Adipocyte (in vitro differentiated cells): ENCODE measurements around the gene AP1S1.
"Not testable (repeated sequence)": the region's sequence is repeated elsewhere in the genome, so short reads cannot be mapped to it uniquely, and the experiment has no call there.

Source experiments
- DNase-seq: peaks from one replicate; pipeline ENCODE4 v3.0.0-alpha.2; 2015; ENCODE audit warnings: low read depth
- H3K27me3 ChIP-seq: replicated peaks from 2 replicates; pipeline ENCODE4 v1.7.0; 2013; ENCODE audit warnings: mild to moderate bottlenecking, low read length, moderate library complexity; ENCODE audit not compliant: control insufficient read depth, insufficient read depth
- H3K36me3 ChIP-seq: 2 replicates; pipeline ENCODE4 v1.7.0; 2013; ENCODE audit warnings: low read length, mild to moderate bottlenecking, moderate library complexity; ENCODE audit not compliant: control insufficient read depth, insufficient read depth, severe bottlenecking
- H3K4me1 ChIP-seq: 2 replicates; pipeline ENCODE4 v1.7.0; 2013; ENCODE audit warnings: mild to moderate bottlenecking, low read length, moderate library complexity; ENCODE audit not compliant: control insufficient read depth, insufficient read depth
- H3K4me3 ChIP-seq: 2 replicates; pipeline ENCODE4 v1.7.0; 2013; ENCODE audit warnings: mild to moderate bottlenecking, low read length, moderate library complexity
- H3K9ac ChIP-seq: 2 replicates; pipeline ENCODE4 v1.7.0; 2013; ENCODE audit warnings: mild to moderate bottlenecking, low read length, moderate library complexity
- H3K9me3 ChIP-seq: 2 replicates; pipeline ENCODE4 v1.7.0; 2013; ENCODE audit warnings: mild to moderate bottlenecking, low read length, moderate library complexity; ENCODE audit not compliant: control insufficient read depth

AP1S1 gene

GRCh38 chr7:101115215-101115614 lies 39.1 kb upstream of the AP1S1 start:
- H3K4me1 ChIP-seq, result peaks cover 28% of the 10 kb centered on the region
- DNase-seq, result no peak
- H3K9me3 ChIP-seq, result no peaks in the 10 kb centered on the region
- no peak overlapping the region for H3K9ac ChIP-seq
- no peak overlapping the region for H3K4me3 ChIP-seq
- no peaks in the 10 kb centered on the region for H3K36me3 ChIP-seq
- no peaks in the 10 kb centered on the region for H3K27me3 ChIP-seq

DNA sequence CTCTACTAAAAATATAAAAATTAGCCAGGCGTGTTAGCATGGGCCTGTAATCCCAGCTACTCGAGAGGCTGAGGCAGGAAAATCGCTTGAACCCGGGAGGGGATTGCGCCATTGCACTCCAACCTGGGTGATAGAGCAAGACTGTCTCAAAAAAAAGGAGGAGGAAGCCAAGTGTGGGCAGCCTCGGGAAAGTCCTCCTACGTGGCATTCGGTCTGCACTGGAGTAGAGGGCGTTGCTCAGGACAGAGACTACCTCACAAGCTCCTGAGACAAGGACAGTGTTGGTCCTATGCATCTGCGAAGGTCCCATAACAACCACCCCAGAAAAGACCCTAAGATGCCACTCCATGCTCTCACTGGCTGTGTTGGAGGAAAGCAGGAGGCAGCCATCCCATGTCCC lies 37.4 kb upstream of the AP1S1 start:
- no peak for DNase-seq
- peak overlapping the region; percentile 78 for H3K9ac ChIP-seq
- H3K27me3 ChIP-seq, result no peaks in the 10 kb centered on the region
- H3K4me3 ChIP-seq, result no peak overlapping the region
- peaks cover 36% of the 10 kb centered on the region for H3K4me1 ChIP-seq
- H3K9me3 ChIP-seq, result no peaks in the 10 kb centered on the region
- no peaks in the 10 kb centered on the region for H3K36me3 ChIP-seq

- Histone ChIP-seq H3K27me3 (no peaks in the 10 kb centered on the region), H3K9ac (no peak overlapping the region), H3K36me3 (no peaks in the 10 kb centered on the region), H3K9me3 (no peaks in the 10 kb centered on the region), H3K4me1 (peaks cover 50% of the 10 kb centered on the region), H3K4me3 (no peak overlapping the region)
- DNase-seq, result no peak
Measured at GRCh38 chr7:101118856-101119255, 35.4 kb upstream of the AP1S1 start.

DNA sequence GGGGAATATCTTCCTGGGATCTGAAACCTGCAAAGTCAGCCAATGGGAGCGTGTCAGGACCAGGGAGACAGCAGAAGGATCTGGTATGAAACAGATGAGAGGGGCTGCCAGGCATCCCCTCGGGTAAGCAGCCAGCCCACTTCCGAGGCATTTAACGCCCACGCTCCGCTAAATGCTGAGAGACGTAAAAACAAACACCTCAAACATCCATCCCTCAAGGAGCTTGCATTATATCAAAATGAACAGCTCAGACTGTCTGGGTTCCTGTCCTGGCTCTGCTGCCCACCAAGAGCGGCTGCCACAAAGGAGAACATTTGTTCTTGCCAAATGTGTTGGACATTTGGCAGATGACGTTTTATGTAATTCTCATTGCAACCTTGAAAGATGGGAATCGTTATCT lies 34.4 kb upstream of the AP1S1 start:
- Histone ChIP-seq H3K27me3 (no peaks in the 10 kb centered on the region), H3K4me1 (peaks cover 53% of the 10 kb centered on the region), H3K4me3 (no peak overlapping the region), H3K9ac (peak overlapping the region; percentile 39), H3K9me3 (no peaks in the 10 kb centered on the region), H3K36me3 (no peaks in the 10 kb centered on the region)
- DNase-seq, result no peak

- Histone ChIP-seq H3K4me3 (no peak overlapping the region), H3K9me3 (no peaks in the 10 kb centered on the region), H3K27me3 (no peaks in the 10 kb centered on the region), H3K9ac (peak overlapping the region; percentile 39), H3K4me1 (peaks cover 55% of the 10 kb centered on the region), H3K36me3 (no peaks in the 10 kb centered on the region)
- DNase-seq, result no peak
Measured at GRCh38 chr7:101120315-101120714, 34.0 kb upstream of the AP1S1 start.

DNA sequence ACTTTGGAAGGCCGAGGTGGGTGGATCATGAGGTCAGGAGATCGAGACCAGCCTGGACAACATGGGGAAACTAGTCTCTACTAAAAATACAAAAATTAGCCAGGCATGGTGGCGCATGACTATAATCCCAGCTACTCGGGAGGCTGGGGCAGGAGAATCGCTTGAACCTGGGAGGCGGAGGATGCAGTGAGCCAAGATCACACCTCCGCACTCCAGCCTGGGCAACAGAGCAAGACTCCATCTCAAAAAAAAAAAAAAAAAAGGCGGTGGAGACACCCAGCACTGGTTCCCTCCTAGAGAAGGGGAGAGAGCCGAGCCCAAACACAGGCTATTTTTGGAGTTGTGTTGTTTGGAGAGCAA lies 32.7 kb upstream of the AP1S1 start:
- not testable (repeated sequence) for DNase-seq, H3K27me3 ChIP-seq, H3K36me3 ChIP-seq, H3K9me3 ChIP-seq
- Histone ChIP-seq H3K9ac (peak overlapping the region; percentile 83), H3K4me1 (peaks cover 63% of the 10 kb centered on the region), H3K4me3 (peak overlapping the region; percentile 70)

GRCh38 chr7:101121991-101122932 lies 32.0 kb upstream of the AP1S1 start:
- Histone ChIP-seq H3K9ac (peak overlapping the region; percentile 83), H3K4me1 (peaks cover 59% of the 10 kb centered on the region), H3K4me3 (peak overlapping the region; percentile 70), H3K9me3 (no peaks in the 10 kb centered on the region), H3K36me3 (no peaks in the 10 kb centered on the region), H3K27me3 (no peaks in the 10 kb centered on the region)
- DNase-seq, result peak; percentile 97

DNA sequence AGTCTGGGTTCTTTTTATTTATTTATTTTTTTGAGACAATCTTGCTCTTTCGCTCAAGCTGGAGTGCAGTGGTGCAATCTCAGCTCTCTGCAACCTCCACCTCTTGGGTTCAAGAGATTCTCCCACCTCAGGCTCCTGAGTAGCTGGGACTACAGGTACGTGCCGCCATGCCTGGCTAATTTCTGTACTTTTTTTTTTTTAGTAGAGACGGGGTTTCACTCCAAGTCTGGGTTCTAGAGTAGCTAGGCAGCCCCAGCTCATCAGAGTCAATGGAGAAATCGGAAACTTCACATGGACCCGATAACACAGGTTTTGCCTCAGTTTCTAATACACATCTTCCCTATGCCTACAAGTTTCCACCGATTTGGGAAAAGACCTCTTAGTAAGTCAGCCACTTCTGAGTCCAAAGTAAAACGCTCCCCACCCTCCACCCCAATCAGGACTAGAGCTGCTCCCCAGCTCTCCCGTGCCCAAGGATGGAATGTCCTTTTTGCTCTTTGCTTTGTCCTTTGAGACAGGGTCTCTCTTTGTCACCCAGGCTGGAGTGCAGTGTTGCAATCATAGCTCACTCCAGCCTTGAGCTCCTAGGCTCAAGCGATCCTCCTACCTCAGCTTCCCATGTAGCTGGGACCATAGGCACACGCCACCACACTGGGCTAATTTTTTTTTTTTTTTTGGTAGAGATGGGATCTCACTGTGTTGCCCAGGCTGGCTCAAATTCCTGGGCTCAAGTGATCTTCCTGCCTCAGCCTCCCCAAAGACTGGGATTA lies 31.2 kb upstream of the AP1S1 start:
- Histone ChIP-seq H3K4me3 (peak overlapping the region; percentile 70), H3K9ac (peak overlapping the region; percentile 83), H3K27me3 (no peaks in the 10 kb centered on the region), H3K36me3 (no peaks in the 10 kb centered on the region), H3K9me3 (no peaks in the 10 kb centered on the region), H3K4me1 (peaks cover 55% of the 10 kb centered on the region)
- DNase-seq, result no peak

GRCh38 chr7:101123703-101124068 lies 30.6 kb upstream of the AP1S1 start:
- H3K27me3 ChIP-seq, result no peaks in the 10 kb centered on the region
- H3K4me1 ChIP-seq, result peaks cover 58% of the 10 kb centered on the region
- DNase-seq, result no peak
- H3K9ac ChIP-seq, result no peak overlapping the region
- H3K4me3 ChIP-seq, result no peak overlapping the region
- peaks cover 5% of the 10 kb centered on the region for H3K36me3 ChIP-seq
- no peaks in the 10 kb centered on the region for H3K9me3 ChIP-seq

DNA sequence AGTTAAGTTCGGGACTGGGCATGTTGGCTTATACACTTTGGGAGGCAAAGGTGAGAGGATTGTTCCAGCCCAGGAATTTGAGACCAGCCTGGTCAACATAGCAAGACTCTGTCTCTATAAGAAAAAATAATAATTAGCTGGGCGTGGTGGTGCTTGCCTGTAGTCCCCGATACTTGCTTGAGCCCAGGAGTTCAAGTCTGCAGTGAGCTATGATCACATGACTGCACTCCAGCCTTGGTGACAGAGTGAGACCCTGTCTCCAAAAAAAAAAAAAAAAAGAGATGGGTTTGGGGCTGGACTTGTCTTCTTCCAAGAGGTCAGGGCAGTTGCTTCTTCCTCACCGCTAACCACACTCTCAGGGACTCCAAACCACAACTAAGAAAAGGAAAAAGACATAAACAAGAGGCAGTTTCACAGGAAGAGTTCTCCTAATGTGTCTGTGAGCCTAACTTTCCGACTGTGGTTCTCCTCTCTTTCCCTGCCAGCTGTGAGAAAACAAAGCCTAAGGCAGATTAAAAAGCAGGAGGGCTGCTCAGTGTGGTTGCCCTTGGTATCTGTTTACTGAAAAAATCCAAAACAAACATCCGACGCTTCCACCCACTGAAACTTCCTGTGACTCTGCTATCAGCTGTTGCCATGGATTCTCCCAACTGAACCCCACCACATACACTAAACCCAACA lies 29.8 kb upstream of the AP1S1 start:
- no peaks in the 10 kb centered on the region for H3K27me3 ChIP-seq

More for the DNA sequence above, 29.8 kb upstream of the AP1S1 start:
- Histone ChIP-seq H3K9me3 (no peaks in the 10 kb centered on the region), H3K36me3 (peaks cover 6% of the 10 kb centered on the region), H3K4me1 (peaks cover 57% of the 10 kb centered on the region), H3K9ac (peak overlapping the region; percentile 59), H3K4me3 (no peak overlapping the region)
- DNase-seq, result peak; percentile 88
